Stimulated activated CD8-positive, alpha-beta memory T cell treated with anti-CD3 and anti-CD28 coated beads, Interleukin-2, amount 100 ng/mL, for 1 hour (primary cell): ENCODE data around the gene RNF214.

Experiments used
- DNase-seq, 2 donors: peaks; one replicate each; pipeline ENCODE4 v3.0.0-alpha.2; 2020; ENCODE audit warnings: low read depth in 2 of 2

The RNF214 gene

GRCh38 chr11:117214404-117215110 is 17.9 kb upstream of the RNF214 start:
- DNase-seq, result no peak

DNA sequence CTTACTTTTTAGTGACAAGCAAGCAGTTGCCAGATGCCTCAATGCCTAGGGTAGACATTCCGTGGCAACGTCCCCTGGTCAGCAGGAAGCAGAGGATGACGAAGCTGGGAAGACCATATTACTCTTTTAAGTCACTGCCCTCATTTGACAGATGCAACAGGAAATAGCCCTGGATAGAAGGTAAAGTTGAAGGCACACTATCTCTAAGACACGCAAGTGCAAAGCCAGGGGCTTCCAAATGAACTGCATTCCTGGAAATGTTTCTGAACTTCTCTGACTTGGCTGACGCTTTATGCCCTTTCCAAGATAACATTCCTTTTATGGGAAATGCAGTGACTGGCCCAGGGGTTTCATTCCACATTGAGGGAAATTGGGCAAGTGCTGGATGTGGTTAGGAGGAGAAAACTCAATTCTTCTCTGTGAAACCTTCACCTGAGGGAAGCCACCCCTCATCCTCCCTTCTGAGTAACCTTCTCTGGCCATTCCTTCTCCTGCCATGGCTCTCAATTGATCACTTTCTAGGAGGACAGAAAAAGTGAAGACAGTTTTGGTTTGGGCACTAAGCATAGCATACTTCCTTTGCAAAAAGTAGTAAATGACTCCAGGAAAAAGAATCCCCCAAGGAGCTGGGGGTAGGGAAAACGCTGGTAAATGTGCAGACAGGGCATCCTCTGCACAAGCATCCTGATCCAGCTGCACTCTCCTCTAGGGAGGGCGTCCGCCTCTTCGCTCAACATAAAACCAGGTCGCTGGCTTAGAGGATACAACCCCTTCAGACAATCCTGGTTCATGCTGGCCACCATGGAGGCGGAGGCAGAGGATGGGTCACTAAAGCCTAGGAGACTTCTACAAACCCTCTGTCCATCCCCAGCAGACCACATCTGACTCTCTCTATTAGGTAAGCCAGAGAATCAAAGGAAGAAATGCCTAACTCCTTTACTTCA is 15.1 kb upstream of the RNF214 start:
- DNase-seq, result no peak

GRCh38 chr11:117218133-117218915 is 14.1 kb upstream of the RNF214 start:
- DNase-seq, result no peak

GRCh38 chr11:117219001-117219400 is 13.5 kb upstream of the RNF214 start:
- DNase-seq, result no peak

DNA sequence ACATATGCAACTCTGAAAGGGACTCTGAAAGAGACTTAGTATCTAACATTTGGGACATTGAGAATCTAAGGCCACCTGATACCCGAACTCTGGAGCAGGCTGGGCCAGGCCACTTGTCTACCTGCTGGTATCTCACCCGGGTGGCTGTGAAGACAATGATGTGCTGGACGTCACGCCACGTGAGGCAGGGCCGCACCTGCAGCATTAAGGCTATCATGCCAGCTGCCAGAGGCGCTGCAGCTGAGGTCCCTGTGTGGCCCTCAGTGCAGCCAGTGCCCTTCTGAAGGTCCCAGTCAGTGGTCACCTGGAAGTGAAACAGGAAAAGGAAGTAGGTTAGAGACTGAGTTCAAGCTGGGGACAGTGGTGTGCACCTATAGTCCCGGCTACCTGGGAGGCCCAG is 13.0 kb upstream of the RNF214 start:
- DNase-seq, result no peak

GRCh38 chr11:117219995-117220394 is 12.5 kb upstream of the RNF214 start:
- no peak for DNase-seq

DNA sequence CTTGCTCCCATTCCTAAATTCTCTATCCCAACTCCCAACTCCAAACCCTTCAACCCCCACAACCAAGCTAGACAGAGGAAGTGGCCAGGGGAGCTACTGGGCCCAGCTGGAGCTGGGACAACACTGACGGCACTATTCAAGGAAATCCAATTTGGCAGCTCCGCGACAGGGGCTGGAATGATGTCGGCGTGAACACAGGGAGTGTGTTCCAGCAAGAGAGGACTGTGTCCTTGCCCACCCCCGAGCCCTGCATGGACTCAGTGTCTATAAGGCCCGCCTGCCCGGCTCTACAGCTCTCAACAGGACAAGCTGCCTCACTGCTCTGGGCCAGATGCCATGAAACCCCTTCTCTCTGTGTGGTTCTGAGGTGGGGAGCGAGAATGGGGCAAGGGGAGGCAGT is 11.9 kb upstream of the RNF214 start:
- DNase-seq, result no peak

DNA sequence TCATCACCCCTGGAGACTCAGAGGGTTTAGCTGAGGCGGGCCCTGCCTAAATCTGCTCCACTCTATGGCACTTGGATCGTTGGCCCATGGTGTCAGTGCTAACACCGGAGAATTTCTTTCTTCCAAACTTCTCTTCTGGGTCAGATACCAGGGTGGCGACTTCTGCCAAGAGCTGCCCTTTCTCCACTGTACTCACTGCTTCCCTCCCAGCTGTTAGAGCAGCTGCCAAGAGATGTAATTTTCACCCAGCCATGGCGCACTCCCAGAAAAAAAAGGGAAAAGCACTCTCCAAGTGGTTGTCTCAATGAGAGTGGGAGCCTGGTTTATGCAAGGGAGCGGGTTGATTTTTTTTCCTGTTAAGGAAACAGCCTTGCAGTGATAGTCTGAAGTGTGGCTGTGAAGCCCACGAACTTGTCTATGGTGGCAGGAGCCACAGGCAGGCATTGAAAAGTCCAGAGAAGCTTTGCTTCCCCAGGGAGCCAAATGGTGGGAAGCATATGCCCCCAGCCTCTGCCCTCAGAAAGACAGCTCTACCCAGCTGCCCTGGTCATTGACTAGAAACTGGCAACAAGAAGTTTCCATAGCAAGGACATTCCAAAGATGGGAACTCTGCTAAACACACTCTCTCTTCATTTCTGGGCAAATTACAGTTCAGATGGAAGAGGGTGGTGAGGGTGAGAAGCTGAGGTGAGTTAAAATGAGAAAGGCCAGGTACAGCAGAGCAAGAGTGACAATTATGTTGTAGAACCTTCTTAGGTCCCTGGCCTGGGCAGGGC is 11.3 kb upstream of the RNF214 start:
- DNase-seq, result no peak

DNA sequence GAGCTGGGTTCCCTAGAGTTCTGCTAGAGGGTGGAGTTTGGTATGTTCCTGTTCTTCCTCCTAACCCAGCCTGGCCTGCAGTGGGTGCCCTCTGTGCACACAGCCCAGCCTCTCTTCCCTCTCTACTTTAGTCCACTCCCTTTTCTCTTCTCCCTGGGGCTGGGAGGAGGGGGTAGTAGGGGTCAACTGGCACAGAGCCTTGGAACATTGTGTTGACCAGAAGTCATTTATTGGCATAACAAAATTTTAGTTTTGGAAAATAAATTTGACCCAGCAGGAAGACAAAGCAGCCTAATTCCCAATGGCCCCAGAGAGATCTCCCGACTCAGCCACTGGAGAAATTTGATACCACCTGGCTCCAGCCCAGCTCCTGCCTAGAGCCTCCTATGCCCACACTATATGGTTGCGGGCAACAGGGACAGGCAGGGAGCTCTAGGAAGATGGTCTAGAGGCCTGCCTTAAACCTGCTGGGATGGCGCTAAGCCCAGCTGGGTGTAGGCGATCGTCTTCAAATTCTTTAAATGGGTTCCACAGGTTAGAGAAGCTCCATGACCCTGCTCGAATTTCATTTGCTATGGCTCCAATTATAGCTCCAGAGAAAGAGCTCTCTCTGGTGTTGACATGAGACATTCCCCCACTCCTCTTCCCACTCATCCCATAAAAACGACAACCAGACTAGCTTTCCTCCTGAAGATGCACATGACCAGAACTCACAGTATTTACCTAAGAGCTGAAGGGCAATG is 10.5 kb upstream of the RNF214 start:
- DNase-seq, result no peak

- no peak for DNase-seq
Measured at GRCh38 chr11:117222991-117223740, 9.3 kb upstream of the RNF214 start.

GRCh38 chr11:117223741-117224689 is 8.5 kb upstream of the RNF214 start:
- no peak for DNase-seq

DNA sequence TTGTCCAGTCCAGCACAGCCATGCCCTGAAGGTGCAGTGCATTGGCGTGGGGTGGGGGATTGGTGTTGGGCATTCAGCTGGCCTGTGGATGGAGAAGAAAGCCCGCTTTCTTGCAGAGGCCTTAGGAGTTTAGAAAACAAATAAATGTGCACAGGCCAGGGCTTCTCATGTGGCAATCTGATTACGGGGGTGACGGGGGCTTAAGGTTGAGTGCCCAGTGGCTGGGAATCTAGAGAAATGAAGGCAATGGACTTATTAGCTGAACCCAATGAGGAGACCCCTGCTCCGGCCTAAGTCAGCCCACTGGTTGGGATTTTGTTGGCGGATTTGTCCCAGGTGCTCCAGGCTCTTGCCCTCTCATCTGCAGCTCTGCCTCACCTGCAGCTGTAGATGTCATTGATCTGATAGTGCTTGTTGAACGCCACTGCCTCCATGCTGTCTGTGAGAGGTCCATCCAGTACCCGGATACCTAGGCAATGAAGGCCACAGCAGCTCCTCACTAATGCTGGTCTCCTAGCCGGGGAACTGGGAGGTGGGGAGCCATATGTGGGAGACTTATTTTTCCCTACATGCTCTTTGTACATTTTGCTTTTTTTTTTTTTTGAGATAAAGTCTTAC is 6.8 kb upstream of the RNF214 start:
- DNase-seq, result no peak

DNA sequence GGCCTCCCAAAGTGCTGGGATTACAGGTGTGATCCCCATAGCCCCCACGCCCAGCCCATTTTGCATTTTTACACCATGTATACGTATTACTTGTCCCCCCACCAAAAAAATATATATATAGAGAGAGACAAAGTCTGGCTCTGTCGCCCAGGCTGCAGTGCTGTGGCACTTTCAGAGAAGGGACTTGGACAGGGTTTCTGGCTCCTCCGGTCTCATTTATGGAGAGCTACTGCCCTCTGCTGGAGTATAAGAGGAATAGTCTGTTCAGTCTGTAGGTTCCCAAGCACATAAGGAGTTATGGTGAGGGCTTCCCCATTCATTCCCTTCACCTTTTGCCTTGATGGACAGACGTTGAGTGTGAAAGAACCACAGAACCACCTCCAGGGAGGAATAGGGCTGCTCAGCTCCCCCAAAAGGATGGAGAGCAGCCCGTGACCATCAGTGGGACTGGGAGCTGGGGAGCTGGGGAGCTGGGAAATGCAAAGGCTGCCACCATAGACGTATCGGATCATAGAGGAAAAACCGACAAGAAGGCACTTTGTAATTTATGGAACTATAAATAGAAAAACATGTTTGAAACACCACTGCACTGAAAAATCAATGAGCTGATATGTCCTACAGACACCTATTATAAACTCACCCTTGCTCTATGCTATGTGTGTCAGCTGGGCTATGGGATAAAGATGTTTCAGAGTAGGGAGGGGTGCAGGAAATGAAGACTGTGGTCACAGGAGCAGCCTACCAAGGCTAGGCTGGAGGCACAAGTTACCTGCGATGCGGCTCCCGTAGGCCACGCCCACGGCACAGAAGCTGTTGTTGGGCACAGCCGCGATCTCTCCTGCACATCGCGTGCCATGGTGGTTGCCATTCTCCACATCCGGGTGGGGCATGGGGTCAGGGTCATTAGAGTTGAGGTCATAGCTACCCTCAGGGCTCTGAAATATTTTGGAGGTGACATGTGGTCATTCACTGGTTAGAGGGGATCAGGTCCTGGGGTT is 5.8 kb upstream of the RNF214 start:
- no peak for DNase-seq

- DNase-seq, result no peak
Measured at GRCh38 chr11:117228091-117228490, 4.4 kb upstream of the RNF214 start.

DNA sequence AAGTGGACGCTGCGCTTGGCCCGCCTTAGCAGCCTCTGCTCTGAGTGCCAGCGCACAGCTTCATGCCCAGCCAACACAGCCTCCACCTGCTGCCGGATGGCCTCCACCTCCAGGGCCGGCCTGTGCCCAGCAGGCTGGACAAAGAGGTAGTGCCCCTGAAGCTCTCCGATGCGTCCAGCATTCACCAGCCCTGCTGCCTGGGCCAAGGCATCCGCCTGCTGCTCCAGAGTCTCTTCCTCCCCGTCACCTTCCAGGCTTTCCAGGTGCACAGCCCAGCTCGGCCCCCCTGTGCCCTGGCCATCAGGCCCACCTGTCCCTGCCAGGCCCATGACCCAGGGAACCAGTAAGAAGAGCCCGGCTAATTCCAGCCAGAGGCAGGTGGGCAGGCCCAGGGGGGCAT is 3.1 kb upstream of the RNF214 start:
- no peak for DNase-seq

DNA sequence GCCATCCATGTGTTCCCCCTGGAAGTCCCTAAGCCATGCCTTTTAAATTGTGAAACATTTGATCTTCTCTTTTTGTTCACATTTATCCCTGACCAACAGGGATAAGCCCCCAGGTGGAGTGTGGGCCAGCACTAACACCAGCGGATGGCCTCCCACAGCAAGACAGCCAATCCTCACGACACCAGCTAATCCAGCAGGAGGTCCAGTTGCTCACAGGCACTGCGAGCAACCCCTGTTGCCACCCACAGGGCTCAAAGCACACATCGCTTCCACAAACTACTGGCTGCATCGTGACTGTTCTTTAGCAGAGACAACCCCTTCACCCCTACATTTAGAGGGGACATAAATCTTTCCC is 2.6 kb upstream of the RNF214 start:
- DNase-seq, result no peak

- DNase-seq, result no peak
Measured at GRCh38 chr11:117230286-117230961, 2.0 kb upstream of the RNF214 start.
